ENCODE results near the gene LRCH1.

The LRCH1 gene

GRCh38 chr13:46569456-46569855 lies 16.5 kb downstream of the LRCH1 start:
- H3K4me3 ChIP-seq (ENCODE audit: low read depth, low read length) = no peak overlapping the region
- no peak for DNase-seq (ENCODE audit: low read depth)
- no peak for TF ChIP-seq CTCF (IDR thresholded peaks at IDR 0.05; ENCODE audit: low read depth, low read length, missing control alignments)

- DNase-seq (ENCODE audit: low read depth) = no peak
- TF ChIP-seq CTCF (IDR thresholded peaks at IDR 0.05; ENCODE audit: low read depth, low read length, missing control alignments) = no peak
These were observed 17.3 kb downstream of the LRCH1 start for GRCh38 chr13:46570273-46570672.

DNA sequence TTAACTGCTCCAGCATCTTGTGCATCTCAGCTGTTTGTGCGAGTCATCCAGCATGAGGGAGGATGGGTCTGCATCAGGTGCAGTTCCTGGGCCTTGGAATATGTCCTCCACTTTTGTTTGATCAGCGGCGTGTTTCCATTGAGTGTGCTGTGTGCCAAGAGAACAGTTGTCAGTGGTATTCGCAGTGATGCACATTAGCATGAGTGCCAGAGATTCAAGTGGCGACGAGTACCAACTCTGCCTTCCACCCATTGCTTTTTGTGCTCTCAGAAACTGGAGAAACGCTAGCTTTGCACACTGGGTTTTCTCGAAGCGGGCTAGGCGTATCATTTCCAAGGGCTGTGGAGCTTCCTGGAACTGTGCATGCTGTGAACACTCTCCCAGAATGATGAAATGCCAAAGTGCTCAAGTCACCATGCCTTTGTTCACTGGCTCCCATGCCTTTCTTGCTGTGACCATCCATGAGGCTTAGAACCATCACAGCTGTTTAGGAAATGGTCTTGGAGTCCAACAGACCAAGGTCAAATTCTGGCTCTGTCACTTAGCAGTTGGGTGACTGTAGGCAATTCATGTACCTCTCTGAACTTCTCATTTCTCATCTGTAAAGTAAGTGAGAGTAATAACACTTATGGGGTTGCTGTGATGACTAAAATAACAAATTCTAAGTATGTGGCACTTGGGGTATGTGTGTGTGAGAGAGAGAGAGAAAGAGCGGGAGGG lies 18.4 kb downstream of the LRCH1 start:
- peak overlapping the region; percentile 22; the same call in 1 of the 2 replicates for H3K4me3 ChIP-seq (ENCODE audit: low read depth, low read length)
- no peak for DNase-seq (ENCODE audit: low read depth)
- no peak for TF ChIP-seq CTCF (IDR thresholded peaks at IDR 0.05; ENCODE audit: low read depth, low read length, missing control alignments)

More at GRCh38 chr13:46570273-46570672, 17.3 kb downstream of the LRCH1 start:
- no peak overlapping the region for H3K4me3 ChIP-seq (ENCODE audit: low read depth, low read length)

DNA sequence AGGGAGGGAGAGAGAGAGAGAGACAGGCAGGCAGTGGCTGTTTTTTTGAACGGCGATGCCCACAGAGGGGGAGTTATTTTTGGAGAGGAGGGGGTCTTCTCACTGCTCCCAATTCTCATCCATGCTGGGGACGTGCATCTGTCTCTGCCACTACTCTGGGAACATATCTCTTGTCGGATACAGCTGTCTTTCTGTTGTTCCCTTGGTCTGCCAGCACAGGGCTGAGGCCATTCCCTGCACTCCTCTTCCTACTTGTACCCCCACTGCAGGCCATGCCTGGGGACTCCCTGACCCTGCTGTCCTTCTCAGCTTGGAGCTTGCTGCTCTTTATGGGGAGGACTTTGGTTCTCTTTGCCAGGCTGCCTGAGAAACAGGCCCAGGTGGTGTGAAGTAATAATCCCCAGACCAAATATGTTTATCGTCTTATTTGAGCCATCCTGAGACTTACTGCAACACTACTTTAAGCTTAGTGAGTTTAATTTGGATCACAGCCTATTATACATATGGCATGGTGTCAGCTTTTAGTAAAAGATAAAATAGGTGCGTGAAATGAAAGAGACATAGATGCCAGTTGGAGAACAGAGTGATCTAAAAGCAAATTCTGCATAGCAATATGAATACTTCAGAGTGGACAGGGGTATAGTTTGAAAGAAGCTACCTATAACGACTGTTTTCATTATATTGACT lies 19.1 kb downstream of the LRCH1 start:
- TF ChIP-seq CTCF (IDR thresholded peaks at IDR 0.05; ENCODE audit: low read depth, low read length, missing control alignments) = no peak
- no peak overlapping the region; the same call in 1 of the 2 replicates for H3K4me3 ChIP-seq (ENCODE audit: low read depth, low read length)
- DNase-seq (ENCODE audit: low read depth) = no peak

- no peak for TF ChIP-seq CTCF (IDR thresholded peaks at IDR 0.05; ENCODE audit: low read depth, low read length, missing control alignments)
- DNase-seq (ENCODE audit: low read depth) = no peak
- H3K4me3 ChIP-seq (ENCODE audit: low read depth, low read length) = no peak overlapping the region
These were observed 19.9 kb downstream of the LRCH1 start for GRCh38 chr13:46572752-46573431.

DNA sequence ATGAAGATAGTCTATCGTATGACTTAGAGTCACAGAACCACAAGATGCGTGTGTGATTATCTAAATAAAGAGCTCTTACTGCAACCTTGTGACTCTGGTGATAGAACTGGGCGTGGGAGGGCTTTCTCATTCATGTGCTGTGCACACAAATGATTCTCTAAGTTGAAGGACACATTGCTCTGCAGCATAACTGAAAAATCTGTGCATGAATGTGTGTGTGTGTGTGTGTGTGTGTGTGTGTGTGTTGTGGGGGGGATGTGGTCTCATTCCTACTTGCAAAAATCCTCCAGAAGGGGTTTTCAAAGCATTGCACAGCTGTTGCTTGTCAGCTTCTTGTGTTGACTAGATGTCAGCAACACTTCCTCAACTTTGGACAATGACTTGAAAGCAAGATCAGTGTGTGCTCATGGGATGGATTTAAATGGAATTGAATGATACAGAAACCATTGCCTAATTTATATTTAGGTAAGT lies 22.4 kb downstream of the LRCH1 start:
- DNase-seq (ENCODE audit: low read depth) = peak; percentile 77
- TF ChIP-seq CTCF (IDR thresholded peaks at IDR 0.05; ENCODE audit: low read depth, low read length, missing control alignments) = no peak

More for the DNA sequence above, 22.4 kb downstream of the LRCH1 start:
- peak overlapping the region; percentile 1; the same call in 1 of the 2 replicates for H3K4me3 ChIP-seq (ENCODE audit: low read depth, low read length)

Data from GM12864 (cell line).